H1 (cell line): ENCODE measurements around the gene UBE2M. TPM values are rescaled to one million over a fixed set of nuclear protein-coding genes. Genes with fewer than 3 reads are reported as not detected.

Experiments
- CTCF ChIA-PET: fragments of 300-600 bp; sonication (Branson Sonifier 250); formaldehyde crosslinking; loops from one replicate; lab custom pipeline; 2021; ENCODE audit not compliant: partially characterized antibody; lab: Charles Lee
- POLR2A ChIA-PET: fragments of 300-600 bp; sonication (Branson Sonifier 250); formaldehyde crosslinking; loops from one replicate; lab custom pipeline; 2021; ENCODE audit warnings: inconsistent platforms; ENCODE audit not compliant: partially characterized antibody; lab: Charles Lee
- DNase-seq, 2 experiments: peaks; one replicate each; pipeline versions ENCODE4 v3.0.0 to v3.0.0-alpha.2; 2010 to 2022; ENCODE audit warnings: low spot score in 2 of 2, low read depth in 1 of 2, mixed read lengths in 1 of 2
- FAIRE-seq: peaks from 2 replicates; lab custom pipeline; 2011; peaks lifted over from hg19 to GRCh38; lab: Jason Lieb, UNC
- H2AFZ ChIP-seq: 2 replicates; pipeline ENCODE4 v1.8.1; 2012; ENCODE audit warnings: low read length, inconsistent platforms
- H2AK5ac ChIP-seq: 2 replicates; pipeline ENCODE4 v1.6.1; 2013; ENCODE audit warnings: low read depth, low read length
- H2BK120ac ChIP-seq: replicated peaks from 2 replicates; pipeline ENCODE3; 2013; ENCODE audit warnings: low read depth, low read length, inconsistent platforms
- H2BK12ac ChIP-seq: 2 replicates; pipeline ENCODE4 v1.6.1; 2013; ENCODE audit warnings: low read depth, low read length
- H2BK15ac ChIP-seq: 2 replicates; pipeline ENCODE4 v1.6.1; 2013; ENCODE audit warnings: low read length
- H2BK20ac ChIP-seq: 2 replicates; pipeline ENCODE4 v1.6.1; 2013; ENCODE audit warnings: low read length
- H2BK5ac ChIP-seq: 2 replicates; pipeline ENCODE4 v1.6.1; 2013; ENCODE audit warnings: low read depth, low read length
- H3K14ac ChIP-seq: 2 replicates; pipeline ENCODE4 v1.6.1; 2013; ENCODE audit warnings: inconsistent platforms; ENCODE audit not compliant: insufficient read length
- H3K18ac ChIP-seq: 2 replicates; pipeline ENCODE4 v1.6.1; 2013; ENCODE audit warnings: low read length; ENCODE audit errors: extremely low read depth
- H3K23ac ChIP-seq: 2 replicates; pipeline ENCODE4 v1.6.1; 2013; ENCODE audit warnings: inconsistent platforms; ENCODE audit not compliant: insufficient read length
- H3K23me2 ChIP-seq: 2 replicates; pipeline ENCODE4 v1.6.1; 2013; ENCODE audit warnings: low read depth, low read length
- H3K27ac ChIP-seq: 2 replicates; pipeline ENCODE4 v1.6.1; 2011; ENCODE audit warnings: low read depth, low read length, inconsistent platforms
- H3K27me3 ChIP-seq, 4 experiments: replicated peaks in 1 of 4; 1 replicate in 1 of 4; 2 replicates in 3 of 4; pipeline versions ENCODE4 v1.6.1 to v1.8.1; 2011 to 2013; ENCODE audit warnings: low read length in 3 of 4, mild to moderate bottlenecking in 3 of 4, inconsistent platforms in 2 of 4, mixed read lengths in 2 of 4, moderate library complexity in 1 of 4; ENCODE audit not compliant: control insufficient read depth in 3 of 4, insufficient read depth in 3 of 4; ENCODE audit errors: extremely low read depth in 1 of 4
- H3K36me3 ChIP-seq, 4 experiments: 2 replicates each; pipeline versions ENCODE4 v1.6.1 to v1.8.1; 2011 to 2013; ENCODE audit warnings: mild to moderate bottlenecking in 4 of 4, low read length in 3 of 4, moderate library complexity in 2 of 4, control low read depth in 1 of 4, inconsistent platforms in 1 of 4; ENCODE audit not compliant: insufficient read depth in 4 of 4, control insufficient read depth in 2 of 4
- H3K4ac ChIP-seq: replicated peaks from 2 replicates; pipeline ENCODE3; 2013; ENCODE audit warnings: low read length, low read depth, mixed read lengths, inconsistent platforms; ENCODE audit not compliant: insufficient read length
- H3K4me1 ChIP-seq, 4 experiments: replicated peaks in 1 of 4; 1 replicate in 1 of 4; 2 replicates in 3 of 4; pipeline versions ENCODE4 v1.6.1 to v1.8.1; 2011 to 2013; ENCODE audit warnings: low read length in 3 of 4, inconsistent platforms in 2 of 4, mixed read lengths in 1 of 4; ENCODE audit not compliant: insufficient read depth in 4 of 4, control insufficient read depth in 3 of 4
- H3K4me2 ChIP-seq, 2 experiments: 2 replicates each; pipeline versions ENCODE4 v1.6.1 to v1.8.1; 2011 to 2013; ENCODE audit warnings: low read depth in 2 of 2, low read length in 2 of 2, control low read depth in 1 of 2, inconsistent platforms in 1 of 2, mild to moderate bottlenecking in 1 of 2; ENCODE audit not compliant: insufficient read depth in 1 of 2
- H3K4me3 ChIP-seq, 4 experiments: fragments of 200-600, 300-600 bp in 1 of 4; sonication (generic), shearing (Covaris generic), sonication (Bioruptor Twin) in 1 of 4; 2 replicates each; pipeline versions ENCODE4 v1.5.1 to v1.8.1; 2011 to 2016; ENCODE audit warnings: low read length in 4 of 4, low read depth in 3 of 4, control low read depth in 2 of 4, inconsistent platforms in 2 of 4, mild to moderate bottlenecking in 2 of 4, mixed read lengths in 1 of 4, moderate library complexity in 1 of 4; ENCODE audit not compliant: insufficient read depth in 2 of 4; ENCODE audit errors: extremely low read depth in 1 of 4
- H3K56ac ChIP-seq: replicated peaks from 2 replicates; pipeline ENCODE3; 2013; ENCODE audit warnings: low read depth, mild to moderate bottlenecking, mixed read lengths, low read length, inconsistent platforms; ENCODE audit not compliant: insufficient read length
- H3K79me1 ChIP-seq: 2 replicates; pipeline ENCODE4 v1.6.1; 2013; ENCODE audit warnings: low read depth, low read length, control low read depth
- H3K79me2 ChIP-seq, 2 experiments: 2 replicates each; pipeline versions ENCODE4 v1.6.1 to v1.8.1; 2012 to 2013; ENCODE audit warnings: low read length in 2 of 2, mild to moderate bottlenecking in 2 of 2, inconsistent platforms in 1 of 2; ENCODE audit not compliant: insufficient read depth in 2 of 2, control insufficient read depth in 1 of 2
- H3K9ac ChIP-seq, 4 experiments: replicated peaks in 1 of 4; 1 replicate in 1 of 4; 2 replicates in 3 of 4; pipeline versions ENCODE4 v1.6.1 to v1.8.1; 2011 to 2013; ENCODE audit warnings: low read depth in 3 of 4, low read length in 3 of 4, control low read depth in 2 of 4, mild to moderate bottlenecking in 2 of 4, moderate library complexity in 2 of 4, inconsistent platforms in 1 of 4; ENCODE audit errors: extremely low read depth in 1 of 4
- H3K9me3 ChIP-seq, 2 experiments: 2 replicates each; pipeline versions ENCODE4 v1.6.1 to v1.8.1; 2012 to 2013; ENCODE audit warnings: mild to moderate bottlenecking in 2 of 2, moderate library complexity in 2 of 2, control low read depth in 1 of 2, inconsistent platforms in 1 of 2, low read depth in 1 of 2, low read length in 1 of 2, mixed read lengths in 1 of 2; ENCODE audit not compliant: insufficient read depth in 2 of 2
- H4K20me1 ChIP-seq, 2 experiments: replicated peaks in 1 of 2; 2 replicates each; pipeline versions ENCODE3 to v1.8.1; 2011 to 2013; ENCODE audit warnings: inconsistent platforms in 2 of 2, low read length in 2 of 2, mild to moderate bottlenecking in 1 of 2; ENCODE audit not compliant: insufficient read depth in 2 of 2, control insufficient read depth in 1 of 2
- H4K5ac ChIP-seq: 2 replicates; pipeline ENCODE4 v1.6.1; 2013; ENCODE audit warnings: low read length, low read depth, mixed read lengths, inconsistent platforms; ENCODE audit not compliant: insufficient read length
- H4K8ac ChIP-seq: 2 replicates; pipeline ENCODE4 v1.8.0; 2013; ENCODE audit warnings: mild to moderate bottlenecking, moderate library complexity, low read length, inconsistent platforms; ENCODE audit not compliant: insufficient read depth; ENCODE audit errors: extremely low read depth
- H4K91ac ChIP-seq: replicated peaks from 2 replicates; pipeline ENCODE3; 2013; ENCODE audit warnings: low read length, mixed read lengths, inconsistent platforms; ENCODE audit not compliant: insufficient read length
- NRF1 ChIP-seq: IDR thresholded peaks from 2 replicates; pipeline ENCODE4 v1.6.1; 2011; ENCODE audit warnings: mild to moderate bottlenecking, low read depth, low read length, improper control_type of control experiment
- POLR2A ChIP-seq, 2 experiments: IDR thresholded peaks; 1 replicate in 1 of 2; 2 replicates in 1 of 2; pipeline ENCODE4 v1.6.1; 2011; ENCODE audit warnings: low read depth in 2 of 2, low read length in 2 of 2, mild to moderate bottlenecking in 2 of 2; ENCODE audit errors: control extremely low read depth in 1 of 2
- SAP30 ChIP-seq: fragments of 300-600 bp; sonication (generic); IDR thresholded peaks from 2 replicates; pipeline ENCODE4 v1.7.1; 2012; ENCODE audit warnings: low read length, moderate library complexity, mild to moderate bottlenecking, inconsistent platforms; ENCODE audit not compliant: insufficient read depth, insufficient replicate concordance
- SIRT6 ChIP-seq: IDR thresholded peaks from one replicate; pipeline ENCODE4 v1.7.1; 2012; ENCODE audit warnings: low read length, inconsistent platforms
- TAF7 ChIP-seq: optimal IDR thresholded peaks from 2 replicates; pipeline ENCODE3; 2011; ENCODE audit warnings: low read depth, mild to moderate bottlenecking, inconsistent platforms, low read length, moderate library complexity, borderline replicate concordance
- WGBS, 2 experiments: shearing (Covaris generic) in 1 of 2; methylation state at CpG; one replicate each; pipeline versions ENCODE4 v1.1.6 to v1.1.7; 2013 to 2015; ENCODE audit warnings: low lambda C conversion rate in 2 of 2, mixed read lengths in 2 of 2, inconsistent platforms in 1 of 2, low coverage in 1 of 2, missing lambda C conversion rate in 1 of 2; ENCODE audit not compliant: insufficient replicate concordance in 2 of 2, insufficient coverage in 1 of 2, insufficient read length in 1 of 2; ENCODE audit errors: extremely low coverage in 1 of 2, missing lambda C conversion rate in 1 of 2; 5-methylcytosine and 5-hydroxymethylcytosine counted together
- polyA plus RNA-seq, 7 experiments: library from polyadenylated mRNA; depleted of rRNA in 3 of 7; stranded (reverse) in 5 of 7; unstranded in 2 of 7; fragments of >200 nt in 5 of 7; fragments of 200-250 nt in 2 of 7; gene quantifications; 1 replicate in 5 of 7; 2 replicates in 1 of 7; 4 replicates in 1 of 7; pipeline versions ENCODE4 v1.2.1 to v1.2.3, GENCODE V29; 2011 to 2013; ENCODE audit warnings: missing spikeins in 2 of 7, mixed read lengths in 2 of 7
- total RNA-seq: library from RNA; stranded (reverse); fragmentation: NEBNext Ultra II Directional; extraction: Animal tissue kit (Norgen Biotek cat#: 25700); gene quantifications from 2 replicates; pipeline ENCODE4 v1.2.1, GENCODE V29; 2021
- TF ChIP-seq, protein P1 (sequence below): IDR thresholded peaks from 2 replicates; pipeline ENCODE4 v1.6.1; 2011; ENCODE audit warnings: low read depth, mild to moderate bottlenecking, low read length; ENCODE audit not compliant: insufficient read depth
- TF ChIP-seq, protein P2 (sequence below): IDR thresholded peaks from 2 replicates; pipeline ENCODE4 v1.6.1; 2012; ENCODE audit warnings: low read length, inconsistent platforms

Gene UBE2M
- total and polyA plus RNA-seq, 2 of the 8 experiments (the other 6 are each of a cell fraction or from before 2014, with no cell fraction given), result 93.8 to 114 TPM

DNA sequence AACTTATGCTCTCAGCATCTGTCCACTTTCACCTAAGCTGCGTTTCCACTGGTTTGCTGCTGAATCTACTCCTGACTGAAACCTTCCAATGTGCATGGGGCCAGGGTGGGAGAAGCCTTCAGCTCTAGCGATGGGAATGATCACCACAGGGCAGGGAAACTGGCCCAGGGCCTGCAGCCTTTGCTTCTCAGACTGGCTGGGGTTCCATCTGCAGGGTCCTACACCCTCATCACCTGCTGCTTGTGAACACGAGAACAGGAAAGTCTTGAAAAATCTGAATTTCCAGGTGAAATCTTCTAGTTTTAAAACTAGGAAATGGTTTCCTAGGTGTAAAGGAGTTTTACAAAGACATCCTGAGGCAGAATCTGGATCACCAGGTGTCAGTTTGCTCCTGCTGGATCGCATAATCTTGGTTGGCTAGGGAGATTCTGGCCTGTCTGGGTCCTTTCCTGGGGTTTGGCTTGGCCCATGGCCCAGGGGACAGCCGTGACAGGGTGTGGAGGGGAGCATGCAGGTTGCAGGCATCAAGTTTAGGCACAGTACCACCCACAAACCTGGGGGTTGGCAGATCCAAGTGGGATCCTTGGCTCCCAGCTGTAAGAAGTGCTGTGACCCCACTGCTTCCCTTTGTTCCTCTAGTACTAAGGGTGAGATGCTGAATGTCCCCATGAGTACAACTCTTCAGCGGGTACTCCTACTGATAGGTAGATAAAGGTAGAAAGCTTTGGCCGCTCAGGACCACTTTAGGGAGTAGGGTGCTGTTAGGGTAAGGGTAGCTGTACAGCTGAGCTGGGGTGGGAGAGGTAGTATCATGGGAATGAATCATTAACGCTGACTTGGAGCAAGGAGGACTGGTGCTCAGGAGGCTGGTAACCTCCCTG is 1.8 kb upstream of the UBE2M start:
- H3K18ac ChIP-seq, result no peak overlapping the region; the same call in 1 of the 2 replicates
- TF ChIP-seq, protein P1, sequence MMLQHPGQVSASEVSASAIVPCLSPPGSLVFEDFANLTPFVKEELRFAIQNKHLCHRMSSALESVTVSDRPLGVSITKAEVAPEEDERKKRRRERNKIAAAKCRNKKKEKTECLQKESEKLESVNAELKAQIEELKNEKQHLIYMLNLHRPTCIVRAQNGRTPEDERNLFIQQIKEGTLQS, result no peak
- no peak for TF ChIP-seq NRF1
- TF ChIP-seq SAP30, result no peak
- peak in 1 of 2 experiments; percentile 25; a peak in 1 of 3 replicates for TF ChIP-seq POLR2A (IDR thresholded peaks at IDR 0.05; ENCODE audit: control extremely low read depth in 1 of 2, low read depth in 2 of 2, low read length in 2 of 2)
- TF ChIP-seq TAF7, result no peak
- TF ChIP-seq, protein P2, sequence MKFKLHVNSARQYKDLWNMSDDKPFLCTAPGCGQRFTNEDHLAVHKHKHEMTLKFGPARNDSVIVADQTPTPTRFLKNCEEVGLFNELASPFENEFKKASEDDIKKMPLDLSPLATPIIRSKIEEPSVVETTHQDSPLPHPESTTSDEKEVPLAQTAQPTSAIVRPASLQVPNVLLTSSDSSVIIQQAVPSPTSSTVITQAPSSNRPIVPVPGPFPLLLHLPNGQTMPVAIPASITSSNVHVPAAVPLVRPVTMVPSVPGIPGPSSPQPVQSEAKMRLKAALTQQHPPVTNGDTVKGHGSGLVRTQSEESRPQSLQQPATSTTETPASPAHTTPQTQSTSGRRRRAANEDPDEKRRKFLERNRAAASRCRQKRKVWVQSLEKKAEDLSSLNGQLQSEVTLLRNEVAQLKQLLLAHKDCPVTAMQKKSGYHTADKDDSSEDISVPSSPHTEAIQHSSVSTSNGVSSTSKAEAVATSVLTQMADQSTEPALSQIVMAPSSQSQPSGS, result no peak
- no peak for TF ChIP-seq SIRT6
- TF ChIP-seq, all 59 proteins: peak for 1
- H2BK12ac ChIP-seq, result 0 out of 2 replicates have a peak overlapping the region, but pooled peaks have one; percentile 13
- H3K4ac ChIP-seq, result peak overlapping the region; percentile 37
- H3K23ac ChIP-seq, result no peak overlapping the region
- H3K36me3 ChIP-seq, result peaks cover 6 to 15% (median 10%) of the 10 kb centered on the region in 4 experiments
- no peak overlapping the region for H2AFZ ChIP-seq
- H4K91ac ChIP-seq, result peak overlapping the region; percentile 27
- peak overlapping the region; percentile 78 to 96 for H3K4me2 ChIP-seq
- H2BK5ac ChIP-seq, result peak overlapping the region; percentile 21; the same call in 1 of the 2 replicates
- H2BK120ac ChIP-seq, result no peak overlapping the region
- H3K79me1 ChIP-seq, result no peaks in the 10 kb centered on the region; the same call in 1 of the 2 replicates
- peak overlapping the region; percentile 75 for H2AK5ac ChIP-seq
- no peak for FAIRE-seq
- H2BK15ac ChIP-seq, result peak overlapping the region; percentile 14; the same call in 1 of the 2 replicates
- H2BK20ac ChIP-seq, result no peak overlapping the region
- ChIA-PET POLR2A (interaction anchor here (1.0 to 17.2 kb wide), 12 partner anchors 10 to 168 kb away, joined by 3 to 434 read pairs (median 7); partner anchors contain the start of genes CHMP2A, MZF1, RNF225 and SLC27A5), CTCF (interaction anchor here (1.0 to 7.3 kb wide), 5 partner anchors 15 to 41 kb away, joined by 3 to 35 read pairs (median 7); partner anchors contain the start of gene ZBTB45)
- H4K8ac ChIP-seq, result peak overlapping the region; percentile 81
- no peak for DNase-seq
- H3K14ac ChIP-seq, result no peak overlapping the region
- peak overlapping the region; percentile 38 to 99 (median 90) for H3K9ac ChIP-seq
- H3K27ac ChIP-seq, result peak overlapping the region; percentile 94
- no peaks in the 10 kb centered on the region for H3K9me3 ChIP-seq
- peak overlapping the region; percentile 76 to 97 (median 86) for H3K4me3 ChIP-seq
- peaks cover 26% of the 10 kb centered on the region for H3K23me2 ChIP-seq
- peak overlapping the region; percentile 81 for H3K56ac ChIP-seq
- 90% methylated on average over 8 of the region's 8 CpGs; no CpG with 5 or more reads in 1 of the 2 experiments for WGBS, 2 experiments
- H3K27me3 ChIP-seq, result peaks cover 0 to 16% (median 6%) of the 10 kb centered on the region in 4 experiments; a peak in 4 of 7 replicates
- H3K4me1 ChIP-seq, result peaks cover 0 to 38% (median 16%) of the 10 kb centered on the region in 4 experiments; a peak in 6 of 7 replicates
- peak overlapping the region; percentile 89 for H4K5ac ChIP-seq
- H4K20me1 ChIP-seq, result peaks cover 0 to 7% of the 10 kb centered on the region in 2 experiments
- H3K79me2 ChIP-seq, result peaks cover 7 to 19% of the 10 kb centered on the region in 2 experiments
